PC-9 (cell line): ENCODE data around the gene ZMYND10. TPM values are rescaled to one million over a fixed set of nuclear protein-coding genes. Genes with fewer than 3 reads are reported as not detected.

Source experiments
- BruUV-seq: library from RNA; stranded (reverse); fragments of 400-500 nt; replicated peaks from 2 replicates; lab custom pipeline; 2021; lab: Mats Ljungman, UMichigan
- CTCF ChIA-PET: fragments of 300-600 bp; sonication (Branson Sonifier 250); formaldehyde crosslinking; loops from one replicate; lab custom pipeline; 2022; ENCODE audit warnings: antibody characterized with exemption; lab: Charles Lee
- POLR2A ChIA-PET: fragments of 300-600 bp; sonication (Branson Sonifier 250); formaldehyde crosslinking; loops from one replicate; lab custom pipeline; 2022; ENCODE audit warnings: antibody characterized with exemption; ENCODE audit not compliant: unreplicated experiment; lab: Charles Lee
- DNase-seq, 2 experiments: peaks; one replicate each; pipeline versions ENCODE4 v3.0.0 to v3.0.0-alpha.2; 2015 to 2022; ENCODE audit warnings: mixed read lengths in 1 of 2
- H2AFZ ChIP-seq: fragments of 200-600 bp; sonication (generic); 2 replicates; pipeline ENCODE4 v1.8.1; 2017; ENCODE audit warnings: antibody characterized with exemption
- H3F3A ChIP-seq: fragments of 200-600 bp; sonication (generic); 2 replicates; pipeline ENCODE4 v1.8.1; 2017; ENCODE audit warnings: antibody characterized with exemption, mild to moderate bottlenecking, low read depth; ENCODE audit not compliant: insufficient read depth
- H3K27ac ChIP-seq: fragments of 200-600 bp; sonication (generic); 2 replicates; pipeline ENCODE4 v1.6.1; 2016; ENCODE audit warnings: mixed run types
- H3K27me3 ChIP-seq: fragments of 200-600 bp; sonication (generic); 2 replicates; pipeline ENCODE4 v1.6.1; 2016; ENCODE audit warnings: low read depth, mixed run types; ENCODE audit not compliant: insufficient read depth
- H3K36me3 ChIP-seq: fragments of 200-600 bp; sonication (generic); 2 replicates; pipeline ENCODE4 v1.6.1; 2016; ENCODE audit warnings: low read depth, mixed run types
- H3K4me1 ChIP-seq: fragments of 200-600 bp; sonication (generic); replicated peaks from 2 replicates; pipeline ENCODE4 v1.6.1; 2016; ENCODE audit warnings: mixed run types; ENCODE audit not compliant: insufficient read depth
- H3K4me2 ChIP-seq: fragments of 200-600 bp; sonication (generic); 2 replicates; pipeline ENCODE4 v1.6.1; 2017; ENCODE audit warnings: mixed run types
- H3K4me3 ChIP-seq: fragments of 200-600 bp; sonication (generic); 2 replicates; pipeline ENCODE4 v1.6.1; 2016; ENCODE audit warnings: mixed run types
- H3K79me2 ChIP-seq: fragments of 200-600 bp; sonication (generic); 2 replicates; pipeline ENCODE4 v1.6.1; 2017; ENCODE audit warnings: low read depth, mixed run types
- H3K9me2 ChIP-seq: fragments of 200-600 bp; sonication (generic); 2 replicates; pipeline ENCODE4 v1.8.1; 2017; ENCODE audit warnings: mild to moderate bottlenecking; ENCODE audit not compliant: insufficient read depth
- H3K9me3 ChIP-seq: fragments of 200-600 bp; sonication (generic); 2 replicates; pipeline ENCODE4 v1.8.1; 2016; ENCODE audit warnings: low read depth; ENCODE audit not compliant: insufficient read depth
- H4K20me1 ChIP-seq: fragments of 200-600 bp; sonication (generic); 2 replicates; pipeline ENCODE4 v1.8.1; 2017; ENCODE audit not compliant: insufficient read depth
- EZH2 ChIP-seq: fragments of 200-600 bp; sonication (generic); IDR thresholded peaks from 2 replicates; pipeline ENCODE4 v1.8.0; 2017; ENCODE audit warnings: antibody characterized with exemption, low read depth
- intact Hi-C: fragments of 100-400 bp; cut with micrococcal nuclease; formaldehyde crosslinking; loops from one replicate; pipeline ENCODE4 v1.10.0; 2022; ENCODE audit not compliant: unreplicated experiment
- total RNA-seq: library from RNA; stranded (reverse); gene quantifications from 2 replicates; pipeline ENCODE4 v1.2.3, GENCODE V29; 2021
- TF ChIP-seq, protein P1 (sequence below): fragments of 200-600 bp; sonication (generic); conservative IDR thresholded peaks from 2 replicates; pipeline ENCODE4 v1.6.1; 2017; ENCODE audit warnings: mixed run types, antibody characterized with exemption, mild to moderate bottlenecking, moderate library complexity

ZMYND10 gene
- total RNA-seq, 1 experiment from 2014 or later: 4.4 TPM

DNA sequence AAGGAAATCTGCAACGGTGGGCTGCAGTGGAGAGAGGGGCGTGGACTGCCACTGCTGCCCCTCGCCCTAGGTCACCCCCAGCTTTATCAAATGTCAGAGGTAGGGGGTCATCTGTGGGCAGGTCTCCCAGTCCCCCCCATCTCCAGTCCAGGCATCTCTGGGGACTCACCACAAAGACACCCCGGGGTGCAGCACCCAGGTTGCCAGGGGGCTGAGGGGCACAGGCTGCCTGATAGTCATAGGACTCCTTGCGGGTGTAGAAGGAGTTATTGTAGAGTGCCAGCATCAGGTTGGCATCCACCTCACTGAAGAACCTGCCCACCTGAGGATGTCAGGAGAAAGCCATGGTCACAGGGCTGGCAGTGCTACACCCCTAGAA lies 20.3 kb upstream of the ZMYND10 start:
- intact Hi-C loops: no loop called here
- Histone ChIP-seq H4K20me1 (no peaks in the 10 kb centered on the region), H3K27ac (no peak overlapping the region), H3K27me3 (peaks cover 12% of the 10 kb centered on the region), H3K9me3 (no peaks in the 10 kb centered on the region), H3K4me3 (no peak overlapping the region), H3K36me3 (no peaks in the 10 kb centered on the region), H3K79me2 (no peaks in the 10 kb centered on the region), H3F3A (no peaks in the 10 kb centered on the region), H2AFZ (no peak overlapping the region), H3K9me2 (no peaks in the 10 kb centered on the region), H3K4me2 (no peak overlapping the region), H3K4me1 (no peaks in the 10 kb centered on the region)
- CTCF ChIA-PET: no interaction called here
- DNase-seq: no peak
- POLR2A ChIA-PET: no interaction called here
- BruUV-seq: no TSS peak
- TF ChIP-seq EZH2: no peak
- TF ChIP-seq, protein P1, sequence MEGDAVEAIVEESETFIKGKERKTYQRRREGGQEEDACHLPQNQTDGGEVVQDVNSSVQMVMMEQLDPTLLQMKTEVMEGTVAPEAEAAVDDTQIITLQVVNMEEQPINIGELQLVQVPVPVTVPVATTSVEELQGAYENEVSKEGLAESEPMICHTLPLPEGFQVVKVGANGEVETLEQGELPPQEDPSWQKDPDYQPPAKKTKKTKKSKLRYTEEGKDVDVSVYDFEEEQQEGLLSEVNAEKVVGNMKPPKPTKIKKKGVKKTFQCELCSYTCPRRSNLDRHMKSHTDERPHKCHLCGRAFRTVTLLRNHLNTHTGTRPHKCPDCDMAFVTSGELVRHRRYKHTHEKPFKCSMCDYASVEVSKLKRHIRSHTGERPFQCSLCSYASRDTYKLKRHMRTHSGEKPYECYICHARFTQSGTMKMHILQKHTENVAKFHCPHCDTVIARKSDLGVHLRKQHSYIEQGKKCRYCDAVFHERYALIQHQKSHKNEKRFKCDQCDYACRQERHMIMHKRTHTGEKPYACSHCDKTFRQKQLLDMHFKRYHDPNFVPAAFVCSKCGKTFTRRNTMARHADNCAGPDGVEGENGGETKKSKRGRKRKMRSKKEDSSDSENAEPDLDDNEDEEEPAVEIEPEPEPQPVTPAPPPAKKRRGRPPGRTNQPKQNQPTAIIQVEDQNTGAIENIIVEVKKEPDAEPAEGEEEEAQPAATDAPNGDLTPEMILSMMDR: no peak

DNA sequence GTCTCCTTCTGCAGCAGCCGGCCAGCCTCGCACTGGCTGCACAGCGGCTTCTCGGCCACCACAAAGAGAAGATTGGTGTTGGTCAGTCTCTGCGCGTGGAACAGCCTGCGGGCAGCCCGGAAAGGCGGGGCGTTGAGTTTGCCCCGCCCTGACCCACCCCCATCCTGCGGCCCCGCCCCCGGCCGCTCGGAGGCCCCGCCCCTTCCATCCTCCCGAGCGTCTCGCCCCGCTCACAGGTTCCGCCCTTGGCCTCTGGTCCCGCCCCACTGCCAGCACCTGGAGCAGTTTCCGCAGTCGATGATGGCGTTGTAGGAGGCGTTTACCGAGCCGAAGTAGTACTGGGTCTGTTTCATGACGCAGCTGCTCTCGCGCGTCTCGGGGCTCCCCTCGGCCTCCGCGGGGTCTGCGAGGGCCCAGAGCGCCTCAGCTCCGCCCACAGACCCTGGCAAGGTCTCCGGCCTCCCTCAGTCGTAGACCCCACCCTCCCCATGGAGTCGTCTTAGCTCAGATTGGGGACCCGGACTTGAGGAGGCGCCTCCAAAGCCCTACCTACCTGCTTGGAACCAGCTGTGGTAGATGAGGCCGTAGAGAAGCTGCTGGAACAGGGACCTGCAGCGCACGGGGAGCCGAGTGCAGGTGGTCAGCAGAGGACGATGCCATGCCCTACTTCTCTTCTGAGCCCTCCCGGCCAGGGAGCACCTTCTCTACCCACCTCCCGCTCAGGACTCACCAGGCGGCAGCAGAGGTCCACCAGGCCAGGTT lies 19.7 kb upstream of the ZMYND10 start:
- Histone ChIP-seq H3K9me3 (no peaks in the 10 kb centered on the region), H3K27me3 (peaks cover 10% of the 10 kb centered on the region), H3K4me1 (no peaks in the 10 kb centered on the region), H3K79me2 (no peaks in the 10 kb centered on the region), H2AFZ (no peak overlapping the region), H4K20me1 (no peaks in the 10 kb centered on the region), H3K4me2 (no peak overlapping the region), H3K9me2 (no peaks in the 10 kb centered on the region), H3K4me3 (no peak overlapping the region), H3K36me3 (no peaks in the 10 kb centered on the region), H3K27ac (no peak overlapping the region), H3F3A (no peaks in the 10 kb centered on the region)
- CTCF ChIA-PET: no interaction called here
- DNase-seq: no peak
- intact Hi-C loops: no loop called here
- no TSS peak for BruUV-seq
- POLR2A ChIA-PET: no interaction called here
- no peak for TF ChIP-seq EZH2
- TF ChIP-seq, protein P1: no peak

DNA sequence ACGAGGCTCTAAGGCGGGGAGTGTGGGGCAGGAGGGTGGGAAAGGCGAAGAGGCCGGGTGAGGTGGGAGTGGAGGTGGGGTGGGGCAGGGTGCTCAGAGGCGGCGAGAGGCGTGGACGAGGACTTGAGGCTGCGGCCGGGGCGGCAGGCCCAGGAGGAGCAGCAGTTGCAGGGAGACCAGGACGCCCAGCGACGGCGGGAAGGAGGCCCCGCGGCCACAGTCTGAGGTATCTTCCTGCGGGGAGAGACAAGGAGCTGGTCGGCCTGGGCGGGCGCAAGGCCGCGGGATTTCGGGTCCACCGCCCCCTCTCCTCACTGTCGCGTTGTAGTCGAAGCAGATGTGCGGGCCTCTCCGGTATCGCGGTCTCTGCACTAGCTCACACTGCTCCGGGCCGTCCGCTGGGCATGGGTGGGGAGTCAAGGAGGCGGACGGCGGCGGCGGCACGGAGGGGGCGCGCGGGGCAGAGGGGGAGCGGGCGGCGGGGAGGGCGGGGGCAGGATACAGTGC lies 19.1 kb upstream of the ZMYND10 start:
- H3K79me2 ChIP-seq: no peaks in the 10 kb centered on the region
- no peaks in the 10 kb centered on the region for H3K9me3 ChIP-seq
- no peaks in the 10 kb centered on the region for H3F3A ChIP-seq
- peaks cover 10% of the 10 kb centered on the region for H3K27me3 ChIP-seq
- H4K20me1 ChIP-seq: no peaks in the 10 kb centered on the region
- H3K4me3 ChIP-seq: no peak overlapping the region
- intact Hi-C loops: no loop called here
- no TSS peak for BruUV-seq
- CTCF ChIA-PET: no interaction called here
- no peak for DNase-seq
- H3K4me1 ChIP-seq: no peaks in the 10 kb centered on the region; the same call in 1 of the 2 replicates
- POLR2A ChIA-PET: no interaction called here
- H3K36me3 ChIP-seq: no peaks in the 10 kb centered on the region
- TF ChIP-seq, protein P1: no peak
- TF ChIP-seq EZH2: no peak
- no peaks in the 10 kb centered on the region for H3K9me2 ChIP-seq
- no peak overlapping the region for H3K4me2 ChIP-seq
- no peak overlapping the region for H2AFZ ChIP-seq
- H3K27ac ChIP-seq: no peak overlapping the region
